Activated CD8-positive, alpha-beta memory T cell treated with anti-CD3 and anti-CD28 coated beads for 4 hours (primary cell): ENCODE measurements around the gene GABRR1.
"Not testable (repeated sequence)": the region's sequence is repeated elsewhere in the genome, so short reads cannot be mapped to it uniquely, and the experiment has no call there.

ENCODE experiments used
- DNase-seq, 2 donors: peaks; one replicate each; pipeline ENCODE4 v3.0.0-alpha.2; 2020; ENCODE audit warnings: low read depth in 2 of 2

GABRR1 gene

DNA sequence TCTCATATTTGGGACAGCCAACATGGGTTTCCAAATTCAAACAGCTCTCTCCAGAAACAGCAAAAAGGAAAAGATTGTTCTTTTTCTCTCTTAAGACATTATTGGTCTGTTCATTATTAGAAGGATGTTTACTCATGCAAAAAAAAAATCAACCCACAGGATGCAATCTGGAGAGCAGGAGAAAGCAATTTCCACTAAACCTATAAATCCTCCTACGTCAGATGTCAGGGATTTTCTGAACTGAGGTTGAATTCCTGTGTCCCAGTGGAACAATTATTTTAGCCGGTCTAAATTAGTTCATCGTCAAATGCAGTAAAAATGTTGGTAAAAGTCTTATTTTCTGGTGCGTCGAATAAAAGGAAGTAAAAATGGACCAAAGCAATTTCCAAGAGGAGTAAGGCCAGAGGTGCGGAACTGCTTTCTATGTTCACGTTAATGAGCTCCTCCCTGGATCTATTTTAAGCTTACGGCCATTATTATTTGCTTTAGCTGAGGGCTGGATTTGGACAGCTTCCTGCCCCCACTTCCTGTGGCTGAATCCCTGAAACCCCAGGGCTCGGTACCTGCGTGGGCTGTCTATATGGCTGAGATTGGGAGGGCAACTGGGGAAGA, at the start of gene GABRR1:
Gene GABRR1 (minus strand): TSS at position 60 of the 612 bp plus-strand sequence. CDS start 36 bp downstream, at position 24.
- DNase-seq = no peak

DNA sequence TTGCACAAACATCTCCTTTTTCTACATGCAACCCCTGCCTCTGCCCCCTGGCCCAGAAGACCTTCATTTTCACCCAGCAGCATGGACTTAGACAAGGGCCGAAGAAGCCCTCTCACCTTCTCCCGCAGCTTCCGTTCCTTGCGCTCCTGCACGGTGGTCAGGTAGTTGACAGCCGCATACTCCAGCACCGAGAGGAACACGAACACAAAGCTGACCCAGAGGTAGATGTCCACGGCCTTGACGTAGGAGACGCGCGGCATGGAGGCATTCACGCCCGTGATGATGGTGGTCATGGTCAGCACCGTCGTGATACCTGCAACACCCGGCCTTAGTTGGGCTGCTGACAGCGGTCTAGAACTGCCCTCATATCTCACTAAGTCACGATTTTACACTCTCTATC, 47.1 kb upstream of the GABRR1 start:
- DNase-seq = no peak

DNA sequence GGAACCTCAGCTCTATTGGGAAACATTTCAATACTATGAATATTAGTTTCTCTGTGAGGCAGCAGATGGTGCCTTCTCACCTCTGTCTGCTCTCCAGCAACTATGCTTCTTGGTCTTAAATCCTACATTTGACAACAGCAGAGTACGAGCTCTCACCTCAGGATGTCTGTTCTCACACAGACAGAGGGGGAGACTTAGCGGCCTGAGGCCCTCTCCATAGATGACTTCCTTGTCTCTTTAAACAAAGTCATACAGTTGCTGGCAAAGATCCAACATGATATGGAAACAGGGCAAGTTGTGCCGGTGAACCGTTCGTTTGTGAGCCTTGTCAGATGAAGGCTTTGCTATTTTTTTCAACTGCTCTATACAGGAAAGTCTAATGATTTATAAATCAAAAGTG, 43.7 kb upstream of the GABRR1 start:
- no peak for DNase-seq

DNA sequence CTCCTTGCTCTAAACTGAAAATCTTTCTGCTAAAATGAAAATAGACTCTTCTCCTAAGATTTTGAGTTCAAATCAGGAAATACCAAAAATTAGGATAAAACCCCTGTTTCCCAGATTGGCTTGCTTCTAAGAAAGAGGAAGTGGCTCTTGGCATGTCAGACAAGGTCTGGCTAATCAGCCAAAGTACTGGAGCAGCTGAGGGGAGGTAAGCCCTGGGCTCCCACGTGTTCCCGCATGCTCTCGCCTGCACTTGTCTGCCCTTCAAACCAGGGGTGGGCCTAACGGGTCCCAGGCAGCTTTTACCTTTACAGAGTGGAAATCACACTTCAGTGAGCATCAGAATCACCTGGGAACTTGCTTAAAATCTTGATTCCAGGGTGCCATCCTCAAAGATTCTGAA, 43.2 kb upstream of the GABRR1 start:
- no peak for DNase-seq

DNA sequence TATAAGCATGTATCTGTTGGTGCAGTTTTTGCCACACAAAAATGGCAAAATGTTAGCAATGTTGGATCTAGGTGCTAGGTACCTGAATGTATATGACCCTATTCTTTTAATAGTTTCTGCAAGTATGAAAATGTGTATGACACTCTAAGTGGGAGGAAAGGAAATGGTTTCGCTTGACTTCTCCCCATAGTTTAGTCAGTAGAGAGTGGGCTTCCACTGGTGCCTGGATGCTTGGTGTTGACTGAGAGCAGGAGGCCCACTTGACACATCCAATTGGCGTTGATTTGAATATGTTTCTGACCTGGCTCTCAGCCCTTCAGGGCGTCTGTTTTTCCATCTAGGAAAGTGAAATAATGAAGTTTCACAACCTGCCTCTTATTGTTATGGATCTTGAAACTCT, 41.8 kb upstream of the GABRR1 start:
- no peak for DNase-seq

DNA sequence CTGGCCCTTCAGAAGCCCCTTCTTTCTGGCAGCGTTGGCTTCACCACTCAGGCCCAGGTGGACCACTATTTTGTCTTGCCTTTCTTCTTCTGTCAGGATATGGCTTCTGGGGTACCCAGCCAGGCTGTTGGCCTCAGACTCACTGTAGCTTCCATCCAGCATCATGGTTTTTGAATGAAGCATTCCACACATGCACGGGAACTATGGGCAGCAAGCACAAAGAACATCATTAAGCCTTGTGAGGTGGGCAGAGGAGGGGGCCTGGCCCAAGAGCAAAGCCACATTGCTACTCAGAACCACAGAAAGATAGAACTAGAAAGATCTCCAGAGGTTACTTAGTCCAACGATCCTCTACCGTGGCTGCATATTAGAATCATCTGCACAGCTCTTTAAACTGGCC, 40.6 kb upstream of the GABRR1 start:
- no peak for DNase-seq

DNA sequence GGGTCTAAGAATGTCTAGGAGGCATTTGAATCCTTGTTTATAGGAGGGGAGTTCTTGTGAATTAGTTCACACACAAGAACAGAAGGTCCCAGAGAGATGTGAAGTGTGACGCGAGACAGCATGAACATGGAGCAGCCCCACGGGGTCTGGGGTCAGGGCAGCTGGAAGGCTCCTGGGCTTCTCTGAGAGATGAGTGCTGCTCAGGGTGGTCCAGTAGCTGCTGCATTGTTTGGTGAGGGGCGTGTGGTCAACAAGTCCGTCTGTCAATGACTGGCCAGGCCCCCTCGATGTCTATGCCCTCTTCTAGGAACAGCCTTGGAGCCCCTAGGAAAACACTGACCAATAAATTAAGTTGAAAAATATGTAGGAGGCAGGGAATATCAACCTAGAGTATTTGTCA, 40.2 kb upstream of the GABRR1 start:
- DNase-seq = no peak

DNA sequence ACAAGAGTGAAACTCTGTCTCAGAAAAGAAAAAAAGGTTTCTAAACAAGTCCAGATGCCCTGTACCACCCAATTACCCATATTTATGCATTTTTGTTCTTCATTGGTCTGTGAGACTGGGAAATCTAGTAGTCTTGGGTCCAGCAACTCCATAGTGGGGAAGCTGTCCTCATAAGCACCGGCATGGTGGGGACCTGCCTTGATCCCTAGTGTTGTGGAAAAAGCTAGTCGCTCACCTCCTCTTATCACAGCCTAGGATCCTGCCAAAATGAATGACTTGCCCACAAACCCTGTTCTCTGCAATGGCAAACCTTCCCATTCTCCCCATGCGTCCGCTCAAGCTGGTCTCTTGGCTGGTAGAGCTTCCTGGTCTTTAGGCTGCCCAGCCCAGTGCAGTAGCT, 38.3 kb upstream of the GABRR1 start:
- no peak for DNase-seq

DNA sequence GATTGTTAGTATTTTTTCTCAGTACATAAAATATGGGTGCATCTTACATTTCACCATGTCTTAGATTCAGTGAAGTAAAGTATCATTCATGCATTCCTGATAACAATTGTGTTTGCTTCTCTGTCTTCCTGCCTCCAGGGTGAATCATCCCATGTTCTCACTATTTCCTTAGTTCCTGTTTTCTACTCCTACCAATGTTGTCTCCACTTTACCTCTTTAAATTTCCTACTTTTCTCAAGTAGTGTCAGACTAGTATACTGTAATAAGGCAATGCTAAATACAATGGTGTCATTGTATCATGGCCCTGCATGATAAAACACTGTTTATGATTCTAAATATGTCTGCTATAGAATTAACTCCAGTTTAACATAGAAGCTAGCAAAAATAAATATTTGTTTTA, 37.4 kb upstream of the GABRR1 start:
- DNase-seq = no peak

DNA sequence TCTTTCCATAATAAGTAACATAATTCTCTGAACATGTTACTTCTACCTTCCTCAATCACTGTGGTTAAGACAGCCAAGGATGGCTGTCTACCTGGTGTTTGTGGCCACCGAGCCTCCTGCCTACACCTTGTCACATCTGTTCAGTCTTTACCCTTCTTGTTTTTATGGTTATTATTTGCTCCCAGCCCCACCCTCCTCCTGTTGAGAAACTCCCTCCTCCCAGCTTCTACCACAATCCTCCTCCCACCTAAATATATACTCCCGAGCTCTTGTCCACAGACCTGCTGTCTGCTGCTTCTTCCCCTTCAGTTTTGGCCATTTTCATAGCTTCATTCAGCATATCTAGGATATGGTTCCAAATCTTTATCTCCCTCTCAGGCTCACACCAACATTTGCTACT, 35.7 kb upstream of the GABRR1 start:
- no peak for DNase-seq

DNA sequence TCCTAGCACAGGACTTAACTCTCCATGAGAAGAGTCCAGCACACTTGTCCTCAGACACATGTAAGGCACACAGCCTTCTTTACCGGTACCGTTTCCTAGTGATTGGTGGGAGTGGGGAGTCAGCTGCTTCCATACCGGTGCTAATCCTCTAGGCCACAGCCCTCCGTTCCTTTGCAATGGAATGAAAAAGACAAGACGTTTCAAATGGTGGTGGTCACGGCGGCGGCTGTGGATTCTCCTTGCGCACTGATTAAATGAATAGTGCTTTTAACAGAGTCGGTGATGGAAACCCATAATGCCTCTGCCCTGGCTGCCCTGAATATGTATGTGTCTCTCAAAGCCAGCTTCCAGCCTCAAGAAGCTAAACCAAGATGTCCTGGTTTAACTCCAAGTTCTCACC, 34.8 kb upstream of the GABRR1 start:
- DNase-seq = no peak

DNA sequence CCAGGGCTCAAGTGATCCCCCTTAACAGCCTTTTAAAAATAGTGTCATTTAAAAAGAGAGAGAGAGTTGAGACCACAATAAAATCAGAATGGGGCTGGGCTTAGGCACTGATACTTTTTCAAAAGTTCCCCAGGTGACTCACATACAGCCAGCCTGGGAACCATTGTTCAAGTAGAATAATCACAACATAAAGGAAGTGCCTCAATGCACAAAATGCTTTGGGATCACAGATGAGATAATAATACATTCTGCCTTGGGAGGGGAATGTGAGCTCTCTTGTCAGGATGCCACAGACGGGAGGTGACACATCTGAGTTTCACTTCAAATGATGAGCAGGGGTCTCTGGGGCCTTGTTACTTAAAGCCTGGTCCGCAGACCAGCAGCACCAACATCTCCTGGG, 34.0 kb upstream of the GABRR1 start:
- no peak for DNase-seq

DNA sequence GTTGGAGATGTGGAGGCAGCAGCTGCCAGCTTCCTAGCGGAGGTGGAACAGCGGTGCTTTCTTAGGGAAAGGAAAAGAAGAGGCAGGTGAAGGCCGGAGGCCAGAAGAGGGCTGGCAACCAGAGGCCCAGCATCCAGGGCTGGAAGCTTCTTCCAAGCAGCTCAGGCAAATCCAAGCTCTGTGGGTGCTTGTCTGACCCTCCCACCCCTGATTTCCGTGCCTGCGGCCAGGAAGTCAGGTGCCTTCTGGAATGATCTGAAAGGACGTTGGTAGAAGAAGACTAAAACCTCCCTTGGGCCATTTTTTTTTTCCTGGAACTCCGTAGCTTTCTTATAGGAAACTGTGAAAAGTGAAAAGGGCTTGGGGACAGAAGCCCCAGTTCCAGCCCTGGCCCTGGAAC, 33.1 kb upstream of the GABRR1 start:
- DNase-seq = no peak

DNA sequence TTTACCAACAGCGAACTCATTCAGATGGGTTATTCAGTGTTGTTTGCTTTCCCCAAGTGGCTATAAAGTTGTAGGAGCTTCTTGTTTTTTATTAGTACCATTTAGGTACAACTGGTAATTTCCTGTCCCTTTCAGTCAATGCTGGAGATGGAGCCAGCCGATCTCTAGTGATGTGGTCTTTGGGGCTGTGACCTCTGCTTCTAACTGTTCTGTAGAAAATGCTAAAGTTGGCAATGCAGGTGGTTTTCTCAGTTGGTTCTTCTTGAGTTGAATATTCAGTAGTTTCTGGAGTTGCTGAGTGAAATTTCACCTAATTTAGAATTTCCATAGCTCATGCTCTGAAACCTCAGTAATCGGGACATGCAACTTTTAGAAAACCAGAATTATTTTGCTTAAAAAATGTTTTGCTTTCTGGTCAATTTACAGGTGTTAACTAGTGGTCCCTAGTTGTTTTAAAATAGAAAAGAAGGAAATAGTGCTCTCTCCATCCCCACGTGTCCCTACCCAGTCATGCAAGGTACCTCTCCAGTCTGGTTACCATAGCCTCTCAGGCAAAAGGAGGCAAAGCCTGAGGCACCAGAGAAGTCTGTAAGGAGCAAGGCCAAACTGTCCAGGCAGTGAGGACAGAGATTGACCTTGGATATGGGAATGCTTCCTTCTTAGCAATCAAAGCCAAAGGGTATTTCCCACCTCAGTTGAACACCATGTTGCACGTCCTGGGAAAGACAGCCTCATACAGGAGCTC, 27.3 kb upstream of the GABRR1 start:
- no peak for DNase-seq

DNA sequence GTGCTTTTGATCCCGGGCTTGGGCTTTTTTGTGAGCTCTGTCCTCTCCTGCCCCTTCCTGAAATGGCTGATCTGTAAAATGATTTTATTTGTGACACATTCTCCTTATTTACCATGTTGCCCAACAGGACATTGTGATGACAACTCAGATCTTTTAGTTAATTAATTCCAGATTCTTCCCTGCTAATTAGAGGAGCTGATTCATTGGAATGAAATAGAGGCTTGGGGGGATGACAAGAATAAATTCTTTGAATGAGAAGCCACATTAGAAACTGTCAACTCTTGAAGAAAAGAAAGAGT, 26.1 kb upstream of the GABRR1 start:
- no peak for DNase-seq

DNA sequence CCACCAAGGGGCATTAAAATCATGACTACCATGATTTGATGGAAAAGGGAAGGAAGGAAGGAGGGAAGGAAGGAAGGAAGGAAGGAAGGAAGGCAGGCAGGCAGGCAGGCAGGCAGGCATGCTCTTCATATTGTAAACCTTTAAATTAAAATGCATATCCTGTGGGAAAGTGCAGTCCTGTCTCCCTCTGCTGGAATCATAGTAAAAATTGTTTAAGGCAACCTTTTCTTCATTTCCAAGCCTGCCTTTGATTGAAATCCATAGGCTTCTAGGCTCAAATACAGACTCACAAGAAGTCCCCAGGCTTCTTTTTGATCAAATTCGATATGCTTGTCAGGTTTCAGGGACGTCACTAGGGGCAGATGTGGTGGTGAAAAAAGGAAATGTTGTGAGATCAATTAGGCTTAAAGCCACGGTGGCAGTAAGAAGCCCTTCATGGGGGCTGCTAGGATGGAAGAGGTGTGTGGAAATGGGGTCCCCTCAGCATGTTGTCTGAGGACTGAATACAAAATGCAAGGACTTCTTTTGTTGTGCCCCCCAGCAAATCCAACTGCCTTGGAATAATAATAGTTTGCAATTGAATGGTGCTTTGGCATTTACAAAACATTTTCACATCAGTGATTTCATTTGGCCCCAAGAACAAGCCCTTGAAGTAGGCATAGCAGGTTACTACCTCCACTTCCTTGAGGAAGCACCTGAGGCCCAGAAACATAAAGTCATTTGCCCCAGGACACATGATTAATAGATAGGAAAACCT, 25.6 kb upstream of the GABRR1 start:
- no peak for DNase-seq

DNA sequence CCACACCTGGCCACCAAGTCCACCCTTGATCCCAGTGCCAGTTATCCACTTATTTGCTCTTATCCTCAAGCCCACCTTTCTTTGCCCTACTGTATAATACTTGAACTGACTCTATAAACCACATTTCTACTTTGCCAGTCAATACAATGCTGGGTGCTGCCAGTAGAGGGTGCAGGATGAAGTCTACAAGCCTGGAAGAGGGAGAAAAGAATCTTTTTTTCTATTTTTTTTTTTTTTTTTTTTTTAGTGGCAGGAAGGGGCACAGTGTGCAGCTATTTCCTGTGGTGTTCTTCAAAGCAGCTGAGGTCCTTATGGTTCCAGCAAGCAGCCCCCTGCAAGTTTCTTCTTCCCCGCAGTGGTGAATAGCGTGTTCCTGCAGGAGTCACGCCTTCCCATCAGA, 22.2 kb upstream of the GABRR1 start:
- DNase-seq = no peak

DNA sequence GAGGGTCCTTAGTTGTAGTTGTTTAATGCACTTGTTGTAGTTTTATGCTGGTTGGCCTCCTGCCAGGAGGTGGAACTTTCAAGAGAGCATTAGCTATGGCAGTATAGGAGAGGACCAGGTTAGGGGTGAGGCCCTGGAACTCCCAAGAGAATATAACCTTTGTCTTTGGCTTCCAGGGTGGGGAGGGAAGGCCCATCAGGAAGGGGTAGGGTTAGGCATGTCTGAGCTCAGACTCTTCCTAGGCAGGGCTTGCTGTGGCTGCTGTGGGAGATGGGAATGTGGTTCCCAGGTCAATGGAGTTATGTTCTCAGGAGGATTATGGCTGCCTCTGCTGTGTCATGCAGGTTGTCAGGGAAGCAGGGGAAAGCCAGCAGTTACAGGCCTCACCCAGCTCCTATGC, 20.0 kb upstream of the GABRR1 start:
- no peak for DNase-seq

DNA sequence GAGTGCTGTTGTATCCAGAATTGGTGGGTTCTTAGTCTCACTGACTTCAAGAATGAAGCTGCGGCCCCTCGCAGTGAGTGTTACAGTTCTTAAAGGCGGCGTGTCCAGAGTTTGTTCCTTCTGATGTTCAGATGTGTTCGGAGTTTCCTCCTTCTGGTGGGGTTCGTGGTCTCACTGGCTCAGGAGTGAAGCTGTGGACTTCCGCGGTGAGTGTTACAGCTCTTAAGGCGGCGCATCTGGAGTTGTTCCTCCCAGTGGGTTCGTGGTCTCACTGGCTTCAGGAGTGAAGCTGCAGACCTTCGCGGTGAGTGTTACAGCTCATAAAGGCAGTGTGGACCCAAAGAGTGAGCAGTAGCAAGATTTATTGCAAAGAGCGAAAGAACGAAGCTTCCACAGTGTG, 16.4 kb upstream of the GABRR1 start:
- not testable (repeated sequence) for DNase-seq

DNA sequence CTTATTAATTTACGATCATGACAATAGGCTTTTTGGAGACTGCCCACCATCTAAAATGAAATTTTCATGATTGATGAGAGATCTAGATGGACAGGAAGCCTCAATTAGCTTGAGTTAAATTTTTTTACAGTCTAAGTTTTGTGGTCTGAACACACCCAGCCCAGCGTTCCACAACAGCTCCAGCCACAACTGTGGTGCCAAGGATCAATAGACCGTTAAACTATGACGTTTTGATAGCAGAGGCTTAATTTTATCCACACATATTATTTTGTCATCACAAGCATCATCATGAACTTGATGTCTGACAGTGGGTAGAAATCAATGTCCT, 5.5 kb upstream of the GABRR1 start:
- no peak for DNase-seq

DNA sequence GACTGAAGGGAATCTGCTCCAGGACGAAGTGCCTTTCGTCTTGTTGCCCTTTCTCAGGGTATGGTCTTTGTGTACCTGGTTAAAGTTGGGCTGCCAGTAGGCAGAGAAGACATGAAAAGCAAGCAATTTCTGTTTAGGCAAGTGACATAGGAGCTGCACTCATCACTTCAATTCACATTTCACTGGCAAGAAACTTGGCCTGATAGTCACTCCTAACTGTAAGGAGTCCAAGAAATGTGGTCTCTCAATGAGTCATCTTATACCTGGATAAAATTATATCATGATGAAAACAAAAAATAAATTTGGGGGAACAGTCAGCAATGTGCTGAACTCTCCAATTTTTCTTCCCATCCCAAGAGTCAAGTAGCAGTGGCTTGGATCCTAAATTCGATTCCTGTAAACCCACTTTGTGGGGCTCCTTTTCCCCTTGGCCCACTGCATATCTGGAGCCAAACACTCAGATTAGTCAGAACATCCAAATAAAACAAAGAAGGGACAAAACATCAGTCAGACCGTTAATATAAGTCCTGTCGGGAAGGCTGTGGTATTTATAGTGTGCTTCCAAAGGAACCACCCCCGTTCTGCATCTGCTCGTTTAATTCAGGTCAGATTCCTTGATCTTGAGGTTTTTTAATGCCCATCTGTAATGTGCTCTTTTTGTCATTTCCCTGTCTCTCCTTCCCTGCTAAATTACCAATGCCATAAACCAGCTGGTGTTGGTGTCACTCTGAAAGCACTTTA, 5.0 kb upstream of the GABRR1 start:
- no peak for DNase-seq

DNA sequence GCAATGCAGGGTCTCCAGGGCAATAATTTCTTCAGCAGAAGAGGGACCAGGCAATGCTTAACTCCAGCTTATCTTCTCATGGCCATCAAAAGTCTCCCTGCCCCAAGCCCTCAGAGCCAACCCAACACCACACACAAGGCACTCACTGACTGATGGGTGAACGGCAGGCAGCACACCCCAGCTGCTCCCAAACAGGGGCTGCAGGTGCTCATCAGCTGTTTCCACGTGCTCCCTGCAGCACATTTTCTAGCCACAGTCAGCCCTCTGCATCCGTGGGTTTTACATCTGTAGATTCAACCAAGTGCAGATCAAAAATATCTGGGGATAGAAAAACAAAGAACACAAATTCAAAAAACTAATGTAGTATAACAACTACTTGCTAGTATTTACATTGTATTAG, 4.0 kb upstream of the GABRR1 start:
- DNase-seq = no peak

DNA sequence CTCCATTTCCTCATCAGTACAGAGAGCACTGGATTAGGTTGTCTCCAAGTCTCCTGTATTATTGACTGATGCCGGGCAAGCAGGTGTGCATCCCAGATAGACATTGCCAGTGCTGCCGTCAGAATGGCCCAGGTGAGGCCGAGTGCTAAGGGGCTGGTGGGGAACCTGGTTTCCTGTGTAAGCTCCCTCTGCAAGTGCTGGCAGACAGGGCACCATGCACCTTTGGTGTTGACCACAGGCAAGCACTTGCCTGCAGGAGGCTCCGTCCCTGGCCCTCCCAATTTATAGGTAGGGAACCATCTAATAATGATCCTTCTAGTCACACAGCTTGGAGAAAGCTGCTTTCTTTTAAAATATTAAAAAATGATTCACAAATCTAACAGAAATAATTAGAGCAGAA, 747 bp downstream of the GABRR1 start:
- no peak for DNase-seq
